H1 (cell line): Measurements from ENCODE around the gene OGT. TPM values are rescaled to one million over a fixed set of nuclear protein-coding genes. Genes with fewer than 3 reads are reported as not detected.

ENCODE experiments used
- CTCF ChIA-PET: fragments of 300-600 bp; sonication (Branson Sonifier 250); formaldehyde crosslinking; loops from one replicate; lab custom pipeline; 2021; ENCODE audit not compliant: partially characterized antibody; lab: Charles Lee
- POLR2A ChIA-PET: fragments of 300-600 bp; sonication (Branson Sonifier 250); formaldehyde crosslinking; loops from one replicate; lab custom pipeline; 2021; ENCODE audit warnings: inconsistent platforms; ENCODE audit not compliant: partially characterized antibody; lab: Charles Lee
- DNase-seq, 2 experiments: peaks; one replicate each; pipeline versions ENCODE4 v3.0.0 to v3.0.0-alpha.2; 2010 to 2022; ENCODE audit warnings: low spot score in 2 of 2, low read depth in 1 of 2, mixed read lengths in 1 of 2
- FAIRE-seq: peaks from 2 replicates; lab custom pipeline; 2011; peaks lifted over from hg19 to GRCh38; lab: Jason Lieb, UNC
- H2AFZ ChIP-seq: 2 replicates; pipeline ENCODE4 v1.8.1; 2012; ENCODE audit warnings: low read length, inconsistent platforms
- H2AK5ac ChIP-seq: 2 replicates; pipeline ENCODE4 v1.6.1; 2013; ENCODE audit warnings: low read depth, low read length
- H2BK120ac ChIP-seq: replicated peaks from 2 replicates; pipeline ENCODE3; 2013; ENCODE audit warnings: low read depth, low read length, inconsistent platforms
- H2BK12ac ChIP-seq: 2 replicates; pipeline ENCODE4 v1.6.1; 2013; ENCODE audit warnings: low read depth, low read length
- H2BK15ac ChIP-seq: 2 replicates; pipeline ENCODE4 v1.6.1; 2013; ENCODE audit warnings: low read length
- H2BK20ac ChIP-seq: 2 replicates; pipeline ENCODE4 v1.6.1; 2013; ENCODE audit warnings: low read length
- H2BK5ac ChIP-seq: 2 replicates; pipeline ENCODE4 v1.6.1; 2013; ENCODE audit warnings: low read depth, low read length
- H3K14ac ChIP-seq: 2 replicates; pipeline ENCODE4 v1.6.1; 2013; ENCODE audit warnings: inconsistent platforms; ENCODE audit not compliant: insufficient read length
- H3K18ac ChIP-seq: 2 replicates; pipeline ENCODE4 v1.6.1; 2013; ENCODE audit warnings: low read length; ENCODE audit errors: extremely low read depth
- H3K23ac ChIP-seq: 2 replicates; pipeline ENCODE4 v1.6.1; 2013; ENCODE audit warnings: inconsistent platforms; ENCODE audit not compliant: insufficient read length
- H3K23me2 ChIP-seq: 2 replicates; pipeline ENCODE4 v1.6.1; 2013; ENCODE audit warnings: low read depth, low read length
- H3K27ac ChIP-seq: 2 replicates; pipeline ENCODE4 v1.6.1; 2011; ENCODE audit warnings: low read depth, low read length, inconsistent platforms
- H3K27me3 ChIP-seq, 4 experiments: replicated peaks in 1 of 4; 1 replicate in 1 of 4; 2 replicates in 3 of 4; pipeline versions ENCODE4 v1.6.1 to v1.8.1; 2011 to 2013; ENCODE audit warnings: low read length in 3 of 4, mild to moderate bottlenecking in 3 of 4, inconsistent platforms in 2 of 4, mixed read lengths in 2 of 4, moderate library complexity in 1 of 4; ENCODE audit not compliant: control insufficient read depth in 3 of 4, insufficient read depth in 3 of 4; ENCODE audit errors: extremely low read depth in 1 of 4
- H3K36me3 ChIP-seq, 4 experiments: 2 replicates each; pipeline versions ENCODE4 v1.6.1 to v1.8.1; 2011 to 2013; ENCODE audit warnings: mild to moderate bottlenecking in 4 of 4, low read length in 3 of 4, moderate library complexity in 2 of 4, control low read depth in 1 of 4, inconsistent platforms in 1 of 4; ENCODE audit not compliant: insufficient read depth in 4 of 4, control insufficient read depth in 2 of 4
- H3K4ac ChIP-seq: replicated peaks from 2 replicates; pipeline ENCODE3; 2013; ENCODE audit warnings: low read length, low read depth, mixed read lengths, inconsistent platforms; ENCODE audit not compliant: insufficient read length
- H3K4me1 ChIP-seq, 4 experiments: replicated peaks in 1 of 4; 1 replicate in 1 of 4; 2 replicates in 3 of 4; pipeline versions ENCODE4 v1.6.1 to v1.8.1; 2011 to 2013; ENCODE audit warnings: low read length in 3 of 4, inconsistent platforms in 2 of 4, mixed read lengths in 1 of 4; ENCODE audit not compliant: insufficient read depth in 4 of 4, control insufficient read depth in 3 of 4
- H3K4me2 ChIP-seq, 2 experiments: 2 replicates each; pipeline versions ENCODE4 v1.6.1 to v1.8.1; 2011 to 2013; ENCODE audit warnings: low read depth in 2 of 2, low read length in 2 of 2, control low read depth in 1 of 2, inconsistent platforms in 1 of 2, mild to moderate bottlenecking in 1 of 2; ENCODE audit not compliant: insufficient read depth in 1 of 2
- H3K4me3 ChIP-seq, 4 experiments: fragments of 200-600, 300-600 bp in 1 of 4; sonication (generic), shearing (Covaris generic), sonication (Bioruptor Twin) in 1 of 4; 2 replicates each; pipeline versions ENCODE4 v1.5.1 to v1.8.1; 2011 to 2016; ENCODE audit warnings: low read length in 4 of 4, low read depth in 3 of 4, control low read depth in 2 of 4, inconsistent platforms in 2 of 4, mild to moderate bottlenecking in 2 of 4, mixed read lengths in 1 of 4, moderate library complexity in 1 of 4; ENCODE audit not compliant: insufficient read depth in 2 of 4; ENCODE audit errors: extremely low read depth in 1 of 4
- H3K56ac ChIP-seq: replicated peaks from 2 replicates; pipeline ENCODE3; 2013; ENCODE audit warnings: low read depth, mild to moderate bottlenecking, mixed read lengths, low read length, inconsistent platforms; ENCODE audit not compliant: insufficient read length
- H3K79me1 ChIP-seq: 2 replicates; pipeline ENCODE4 v1.6.1; 2013; ENCODE audit warnings: low read depth, low read length, control low read depth
- H3K79me2 ChIP-seq, 2 experiments: 2 replicates each; pipeline versions ENCODE4 v1.6.1 to v1.8.1; 2012 to 2013; ENCODE audit warnings: low read length in 2 of 2, mild to moderate bottlenecking in 2 of 2, inconsistent platforms in 1 of 2; ENCODE audit not compliant: insufficient read depth in 2 of 2, control insufficient read depth in 1 of 2
- H3K9ac ChIP-seq, 4 experiments: replicated peaks in 1 of 4; 1 replicate in 1 of 4; 2 replicates in 3 of 4; pipeline versions ENCODE4 v1.6.1 to v1.8.1; 2011 to 2013; ENCODE audit warnings: low read depth in 3 of 4, low read length in 3 of 4, control low read depth in 2 of 4, mild to moderate bottlenecking in 2 of 4, moderate library complexity in 2 of 4, inconsistent platforms in 1 of 4; ENCODE audit errors: extremely low read depth in 1 of 4
- H3K9me3 ChIP-seq, 2 experiments: 2 replicates each; pipeline versions ENCODE4 v1.6.1 to v1.8.1; 2012 to 2013; ENCODE audit warnings: mild to moderate bottlenecking in 2 of 2, moderate library complexity in 2 of 2, control low read depth in 1 of 2, inconsistent platforms in 1 of 2, low read depth in 1 of 2, low read length in 1 of 2, mixed read lengths in 1 of 2; ENCODE audit not compliant: insufficient read depth in 2 of 2
- H4K20me1 ChIP-seq, 2 experiments: replicated peaks in 1 of 2; 2 replicates each; pipeline versions ENCODE3 to v1.8.1; 2011 to 2013; ENCODE audit warnings: inconsistent platforms in 2 of 2, low read length in 2 of 2, mild to moderate bottlenecking in 1 of 2; ENCODE audit not compliant: insufficient read depth in 2 of 2, control insufficient read depth in 1 of 2
- H4K5ac ChIP-seq: 2 replicates; pipeline ENCODE4 v1.6.1; 2013; ENCODE audit warnings: low read length, low read depth, mixed read lengths, inconsistent platforms; ENCODE audit not compliant: insufficient read length
- H4K8ac ChIP-seq: 2 replicates; pipeline ENCODE4 v1.8.0; 2013; ENCODE audit warnings: mild to moderate bottlenecking, moderate library complexity, low read length, inconsistent platforms; ENCODE audit not compliant: insufficient read depth; ENCODE audit errors: extremely low read depth
- H4K91ac ChIP-seq: replicated peaks from 2 replicates; pipeline ENCODE3; 2013; ENCODE audit warnings: low read length, mixed read lengths, inconsistent platforms; ENCODE audit not compliant: insufficient read length
- CHD1 ChIP-seq: IDR thresholded peaks from 2 replicates; pipeline ENCODE4 v1.6.1; 2012; ENCODE audit warnings: low read depth, low read length, improper control_type of control experiment
- CHD2 ChIP-seq: IDR thresholded peaks from 2 replicates; pipeline ENCODE4 v1.6.1; 2012; ENCODE audit warnings: low read length, improper control_type of control experiment
- E2F6 ChIP-seq: IDR thresholded peaks from 2 replicates; pipeline ENCODE4 v1.6.1; 2012; ENCODE audit warnings: inconsistent platforms
- EGR1 ChIP-seq: IDR thresholded peaks from 2 replicates; pipeline ENCODE4 v1.6.1; 2011; ENCODE audit warnings: low read depth, low read length, borderline replicate concordance
- EZH2 ChIP-seq: fragments of 200-600 bp; sonication (generic); IDR thresholded peaks from 2 replicates; pipeline ENCODE4 v1.7.1; 2012; ENCODE audit warnings: low read depth, mild to moderate bottlenecking, moderate library complexity, low read length, inconsistent platforms; ENCODE audit not compliant: severe bottlenecking
- FOSL1 ChIP-seq: IDR thresholded peaks from 2 replicates; pipeline ENCODE4 v1.6.1; 2011; ENCODE audit warnings: mild to moderate bottlenecking, low read depth, low read length, moderate library complexity; ENCODE audit not compliant: insufficient read depth
- JUND ChIP-seq: IDR thresholded peaks from 2 replicates; pipeline ENCODE4 v1.6.1; 2011; ENCODE audit warnings: mild to moderate bottlenecking, improper control_type of control experiment, low read length
- SAP30 ChIP-seq: fragments of 300-600 bp; sonication (generic); IDR thresholded peaks from 2 replicates; pipeline ENCODE4 v1.7.1; 2012; ENCODE audit warnings: low read length, moderate library complexity, mild to moderate bottlenecking, inconsistent platforms; ENCODE audit not compliant: insufficient read depth, insufficient replicate concordance
- SIN3A ChIP-seq, 2 experiments: IDR thresholded peaks in 1 of 2; conservative IDR thresholded peaks in 1 of 2; 2 replicates each; pipeline ENCODE4 v1.6.1; 2011 to 2012; ENCODE audit warnings: low read length in 2 of 2, improper control_type of control experiment in 1 of 2, low read depth in 1 of 2, mild to moderate bottlenecking in 1 of 2
- SP2 ChIP-seq: IDR thresholded peaks from 2 replicates; pipeline ENCODE4 v1.6.1; 2012; ENCODE audit warnings: mild to moderate bottlenecking, low read length, inconsistent platforms
- SP4 ChIP-seq: IDR thresholded peaks from 2 replicates; pipeline ENCODE4 v1.6.1; 2012; ENCODE audit warnings: low read length, inconsistent platforms
- TEAD4 ChIP-seq: IDR thresholded peaks from 2 replicates; pipeline ENCODE4 v1.6.1; 2012; ENCODE audit warnings: low read depth, low read length, inconsistent platforms, mixed read lengths
- USF2 ChIP-seq: IDR thresholded peaks from 2 replicates; pipeline ENCODE4 v1.6.1; 2011; ENCODE audit warnings: low read length, improper control_type of control experiment
- WGBS, 2 experiments: shearing (Covaris generic) in 1 of 2; methylation state at CpG; one replicate each; pipeline versions ENCODE4 v1.1.6 to v1.1.7; 2013 to 2015; ENCODE audit warnings: low lambda C conversion rate in 2 of 2, mixed read lengths in 2 of 2, inconsistent platforms in 1 of 2, low coverage in 1 of 2, missing lambda C conversion rate in 1 of 2; ENCODE audit not compliant: insufficient replicate concordance in 2 of 2, insufficient coverage in 1 of 2, insufficient read length in 1 of 2; ENCODE audit errors: extremely low coverage in 1 of 2, missing lambda C conversion rate in 1 of 2; 5-methylcytosine and 5-hydroxymethylcytosine counted together
- polyA plus RNA-seq, 7 experiments: library from polyadenylated mRNA; depleted of rRNA in 3 of 7; stranded (reverse) in 5 of 7; unstranded in 2 of 7; fragments of >200 nt in 5 of 7; fragments of 200-250 nt in 2 of 7; gene quantifications; 1 replicate in 5 of 7; 2 replicates in 1 of 7; 4 replicates in 1 of 7; pipeline versions ENCODE4 v1.2.1 to v1.2.3, GENCODE V29; 2011 to 2013; ENCODE audit warnings: missing spikeins in 2 of 7, mixed read lengths in 2 of 7
- total RNA-seq: library from RNA; stranded (reverse); fragmentation: NEBNext Ultra II Directional; extraction: Animal tissue kit (Norgen Biotek cat#: 25700); gene quantifications from 2 replicates; pipeline ENCODE4 v1.2.1, GENCODE V29; 2021

OGT gene
- total and polyA plus RNA-seq, 2 of the 8 experiments (the other 6 are each of a cell fraction or from before 2014, with no cell fraction given) = 130 to 169 TPM

GRCh38 chrX:71607488-71607887 is 74.6 kb downstream of the OGT start:
- CTCF ChIA-PET = interaction anchor here (2.0 to 2.6 kb wide), 2 partner anchors 15 to 42 kb away, joined by 5 to 8 read pairs; no protein-coding TSS in a partner anchor
- no peak for TF ChIP-seq EZH2
- TF ChIP-seq TEAD4 = no peak
- no peak for TF ChIP-seq SAP30
- TF ChIP-seq EGR1 = no peak
- no peak for TF ChIP-seq CHD2
- TF ChIP-seq CHD1 = no peak
- TF ChIP-seq E2F6 = no peak
- no peak for TF ChIP-seq SP4
- no peak for TF ChIP-seq SP2
- no peak for TF ChIP-seq SIN3A (conservative IDR thresholded peaks at IDR 0.05 in 1 of 2, IDR thresholded peaks at IDR 0.05 in 1 of 2; ENCODE audit: low read depth in 1 of 2, low read length in 2 of 2)
- no peak for TF ChIP-seq USF2
- no peak for TF ChIP-seq JUND
- TF ChIP-seq FOSL1 = no peak

More at GRCh38 chrX:71607488-71607887, 74.6 kb downstream of the OGT start:
- no peak overlapping the region for H2BK5ac ChIP-seq
- H3K23me2 ChIP-seq = no peaks in the 10 kb centered on the region
- no peak overlapping the region for H2BK20ac ChIP-seq
- H3K4me1 ChIP-seq = no peaks in the 10 kb centered on the region
- 89% methylated on average over 2 of the region's 2 CpGs; no CpG with 5 or more reads in 1 of the 2 experiments for WGBS, 2 experiments
- no peak overlapping the region for H3K23ac ChIP-seq
- no peak for FAIRE-seq
- no peak overlapping the region for H3K14ac ChIP-seq
- H2BK15ac ChIP-seq = no peak overlapping the region
- H3K36me3 ChIP-seq = peaks cover 0 to 12% (median 2%) of the 10 kb centered on the region in 4 experiments; a peak in 3 of 8 replicates
- H3K4ac ChIP-seq = no peak overlapping the region
- H3K79me2 ChIP-seq = no peaks in the 10 kb centered on the region
- POLR2A ChIA-PET = no interaction called here
- no peaks in the 10 kb centered on the region for H4K20me1 ChIP-seq
- no peak overlapping the region for H3K56ac ChIP-seq
- no peak overlapping the region for H3K4me2 ChIP-seq
- H3K9ac ChIP-seq = no peak overlapping the region
- no peaks in the 10 kb centered on the region for H3K9me3 ChIP-seq
- no peak overlapping the region for H4K8ac ChIP-seq
- no peak overlapping the region for H2BK120ac ChIP-seq
- H3K27me3 ChIP-seq = no peaks in the 10 kb centered on the region
- H4K5ac ChIP-seq = no peak overlapping the region
- H3K79me1 ChIP-seq = no peaks in the 10 kb centered on the region
- no peak overlapping the region for H2AK5ac ChIP-seq
- no peak overlapping the region for H2AFZ ChIP-seq
- no peak overlapping the region for H3K18ac ChIP-seq
- H3K4me3 ChIP-seq = no peak overlapping the region
- no peak for DNase-seq
- no peak overlapping the region for H3K27ac ChIP-seq
- H4K91ac ChIP-seq = no peak overlapping the region
- no peak overlapping the region for H2BK12ac ChIP-seq
